ENCODE measurements around the gene SLC38A5. TPM values are rescaled to one million over a fixed set of nuclear protein-coding genes. Genes with fewer than 3 reads are reported as not detected.
A peak's percentile ranks its signal among the peaks of the same experiment; 100 is the strongest.
"Not testable (repeated sequence)": the region's sequence is repeated elsewhere in the genome, so short reads cannot be mapped to it uniquely, and the experiment has no call there.

Gene SLC38A5
- total and polyA plus RNA-seq, 2 experiments from 2014 or later = not detected

DNA sequence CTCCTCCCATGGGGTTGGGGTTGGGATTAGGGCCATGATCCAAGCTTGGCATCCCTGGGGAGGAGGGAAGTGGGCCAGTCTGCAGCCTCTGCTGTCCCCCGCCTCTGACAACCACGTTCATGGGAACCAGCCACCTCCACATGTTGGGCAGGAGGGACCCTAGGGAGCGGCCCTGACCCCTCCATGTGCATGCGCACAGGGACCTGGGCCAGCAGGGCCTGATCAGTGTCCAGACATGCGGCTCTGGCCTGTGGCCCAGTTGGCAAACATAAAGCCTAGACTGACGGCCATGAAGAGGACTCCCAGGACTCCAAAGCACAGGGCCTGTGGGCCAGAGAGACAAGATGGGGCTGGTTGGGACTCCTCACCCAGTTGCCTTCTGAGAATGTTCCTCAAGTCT is 11.3 kb downstream of the SLC38A5 start:
- H3K27me3 ChIP-seq = no peaks in the 10 kb centered on the region
- H3K36me3 ChIP-seq = no peaks in the 10 kb centered on the region
- TF ChIP-seq, protein P1, sequence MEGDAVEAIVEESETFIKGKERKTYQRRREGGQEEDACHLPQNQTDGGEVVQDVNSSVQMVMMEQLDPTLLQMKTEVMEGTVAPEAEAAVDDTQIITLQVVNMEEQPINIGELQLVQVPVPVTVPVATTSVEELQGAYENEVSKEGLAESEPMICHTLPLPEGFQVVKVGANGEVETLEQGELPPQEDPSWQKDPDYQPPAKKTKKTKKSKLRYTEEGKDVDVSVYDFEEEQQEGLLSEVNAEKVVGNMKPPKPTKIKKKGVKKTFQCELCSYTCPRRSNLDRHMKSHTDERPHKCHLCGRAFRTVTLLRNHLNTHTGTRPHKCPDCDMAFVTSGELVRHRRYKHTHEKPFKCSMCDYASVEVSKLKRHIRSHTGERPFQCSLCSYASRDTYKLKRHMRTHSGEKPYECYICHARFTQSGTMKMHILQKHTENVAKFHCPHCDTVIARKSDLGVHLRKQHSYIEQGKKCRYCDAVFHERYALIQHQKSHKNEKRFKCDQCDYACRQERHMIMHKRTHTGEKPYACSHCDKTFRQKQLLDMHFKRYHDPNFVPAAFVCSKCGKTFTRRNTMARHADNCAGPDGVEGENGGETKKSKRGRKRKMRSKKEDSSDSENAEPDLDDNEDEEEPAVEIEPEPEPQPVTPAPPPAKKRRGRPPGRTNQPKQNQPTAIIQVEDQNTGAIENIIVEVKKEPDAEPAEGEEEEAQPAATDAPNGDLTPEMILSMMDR (IDR thresholded peaks at IDR 0.05; ENCODE audit: low read depth, low read length) = no peak
- no peaks in the 10 kb centered on the region for H3K9me3 ChIP-seq (ENCODE audit: low read depth)
- no peaks in the 10 kb centered on the region for H3K4me1 ChIP-seq (ENCODE audit: low read depth)
- DNase-seq (ENCODE audit: low read depth in 1 of 2, low spot score in 1 of 2) = peak in 1 of 2 donors; percentile 41
- no peak overlapping the region for H3K4me3 ChIP-seq
- no peak overlapping the region for H3K27ac ChIP-seq

DNA sequence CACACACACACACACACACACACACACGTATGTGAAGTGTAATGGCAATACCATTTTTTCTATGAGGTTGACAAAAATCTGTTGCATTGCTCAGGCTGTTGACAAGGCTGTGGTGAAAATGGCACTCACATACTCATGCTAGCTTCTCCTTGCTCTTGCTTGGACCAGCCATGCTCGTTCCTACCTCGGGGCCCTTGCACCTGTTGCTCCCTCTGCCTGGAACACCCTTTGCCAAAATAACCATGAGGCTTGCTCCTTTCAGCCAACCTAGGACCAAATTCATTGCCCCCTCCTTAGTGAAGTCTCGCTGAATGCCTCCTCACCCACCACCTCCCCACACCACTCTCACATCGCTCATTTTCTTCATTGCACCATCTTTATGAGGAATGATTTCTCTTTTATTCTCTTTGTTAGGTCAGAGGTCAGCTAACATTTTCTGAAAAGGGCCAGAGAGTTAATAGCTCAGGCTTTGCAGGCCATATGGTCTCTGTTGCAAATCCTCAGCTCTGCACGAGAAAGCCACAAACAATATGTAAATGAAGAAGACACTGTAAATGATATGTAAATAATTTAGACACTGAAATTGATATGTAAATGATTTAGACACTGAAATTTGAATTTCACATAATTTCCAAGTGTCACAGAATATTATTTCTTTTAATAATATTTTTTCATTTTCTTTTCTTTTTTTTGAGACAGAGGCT is 13.3 kb downstream of the SLC38A5 start:
- no peaks in the 10 kb centered on the region for H3K36me3 ChIP-seq
- no peaks in the 10 kb centered on the region for H3K4me1 ChIP-seq (ENCODE audit: low read depth)
- H3K9me3 ChIP-seq (ENCODE audit: low read depth) = no peaks in the 10 kb centered on the region
- H3K27me3 ChIP-seq = no peaks in the 10 kb centered on the region
- H3K4me3 ChIP-seq = no peak overlapping the region
- DNase-seq (ENCODE audit: low read depth in 1 of 2, low spot score in 1 of 2) = no peak
- H3K27ac ChIP-seq = no peak overlapping the region
- TF ChIP-seq, protein P1 (IDR thresholded peaks at IDR 0.05; ENCODE audit: low read depth, low read length) = no peak

DNA sequence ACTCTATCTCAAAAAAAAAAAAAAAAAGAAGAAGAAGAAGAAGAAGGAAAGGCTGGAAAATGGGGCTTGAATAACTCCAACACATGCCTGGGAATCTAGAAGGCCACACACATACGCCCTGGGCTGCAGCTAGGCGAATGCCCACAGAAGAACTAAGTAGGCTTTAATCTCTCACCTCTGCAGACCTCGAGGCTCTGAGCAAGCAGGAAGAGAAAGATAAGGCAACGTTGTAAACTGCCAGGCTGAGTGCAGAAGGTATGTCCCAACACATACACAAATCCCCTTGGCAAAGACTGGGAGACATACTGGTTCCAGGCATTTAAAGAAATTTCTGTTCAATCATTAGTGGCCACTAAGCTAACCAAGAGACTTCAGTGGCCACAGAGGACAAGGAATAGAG is 18.4 kb downstream of the SLC38A5 start:
- no peak overlapping the region for H3K4me3 ChIP-seq
- H3K36me3 ChIP-seq = no peaks in the 10 kb centered on the region
- no peaks in the 10 kb centered on the region for H3K4me1 ChIP-seq (ENCODE audit: low read depth)
- H3K27ac ChIP-seq = no peak overlapping the region
- TF ChIP-seq, protein P1 (IDR thresholded peaks at IDR 0.05; ENCODE audit: low read depth, low read length) = no peak
- no peak for DNase-seq (ENCODE audit: low read depth in 1 of 2, low spot score in 1 of 2)
- no peaks in the 10 kb centered on the region for H3K9me3 ChIP-seq (ENCODE audit: low read depth)
- no peaks in the 10 kb centered on the region for H3K27me3 ChIP-seq

DNA sequence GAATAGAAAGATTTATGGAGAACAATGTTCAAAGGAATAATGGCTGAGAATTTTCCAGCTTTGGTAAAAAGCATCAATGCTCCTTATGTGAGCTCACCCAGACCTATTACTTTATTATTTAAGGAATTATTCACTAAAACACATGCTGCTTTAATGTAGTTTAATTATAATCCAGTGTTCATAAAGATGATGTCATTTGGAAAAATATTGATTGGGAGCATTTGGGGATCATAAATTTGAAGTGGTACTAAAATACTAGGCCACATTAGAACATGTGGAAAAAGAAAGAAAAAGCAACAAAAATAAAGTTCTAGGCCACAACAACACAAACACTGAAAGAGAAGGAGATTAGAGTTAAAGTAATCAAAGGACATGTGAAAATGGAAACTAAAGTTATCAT is 20.0 kb downstream of the SLC38A5 start:
- no peaks in the 10 kb centered on the region for H3K27me3 ChIP-seq
- DNase-seq (ENCODE audit: low read depth in 1 of 2, low spot score in 1 of 2) = no peak
- TF ChIP-seq, protein P1 (IDR thresholded peaks at IDR 0.05; ENCODE audit: low read depth, low read length) = no peak
- H3K4me1 ChIP-seq (ENCODE audit: low read depth) = no peaks in the 10 kb centered on the region
- no peak overlapping the region for H3K4me3 ChIP-seq
- H3K27ac ChIP-seq = no peak overlapping the region
- no peaks in the 10 kb centered on the region for H3K36me3 ChIP-seq
- H3K9me3 ChIP-seq (ENCODE audit: low read depth) = no peaks in the 10 kb centered on the region

DNA sequence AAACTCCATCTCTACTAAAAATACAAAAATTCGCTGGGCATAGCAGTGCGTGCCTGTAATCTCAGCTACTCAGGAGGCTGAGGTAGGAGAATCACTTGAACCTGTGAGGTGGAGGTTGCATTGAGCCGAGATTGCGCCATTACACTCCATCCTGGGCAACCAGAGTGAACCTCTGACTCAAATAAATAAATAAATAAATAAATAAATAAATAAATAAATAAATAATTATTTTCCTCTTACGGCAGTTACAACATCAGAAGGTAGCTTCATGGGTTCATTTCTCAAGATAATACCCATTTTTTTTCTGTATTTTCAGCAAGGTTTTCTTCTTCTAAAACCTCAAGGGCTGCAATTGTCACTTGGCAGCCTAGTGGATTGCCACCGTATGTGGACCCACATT is 22.9 kb downstream of the SLC38A5 start:
- H3K4me3 ChIP-seq; H3K27ac ChIP-seq; DNase-seq (ENCODE audit: low read depth in 1 of 2, low spot score in 1 of 2); H3K27me3 ChIP-seq; H3K9me3 ChIP-seq (ENCODE audit: low read depth); H3K36me3 ChIP-seq; H3K4me1 ChIP-seq (ENCODE audit: low read depth): not testable (repeated sequence)

DNA sequence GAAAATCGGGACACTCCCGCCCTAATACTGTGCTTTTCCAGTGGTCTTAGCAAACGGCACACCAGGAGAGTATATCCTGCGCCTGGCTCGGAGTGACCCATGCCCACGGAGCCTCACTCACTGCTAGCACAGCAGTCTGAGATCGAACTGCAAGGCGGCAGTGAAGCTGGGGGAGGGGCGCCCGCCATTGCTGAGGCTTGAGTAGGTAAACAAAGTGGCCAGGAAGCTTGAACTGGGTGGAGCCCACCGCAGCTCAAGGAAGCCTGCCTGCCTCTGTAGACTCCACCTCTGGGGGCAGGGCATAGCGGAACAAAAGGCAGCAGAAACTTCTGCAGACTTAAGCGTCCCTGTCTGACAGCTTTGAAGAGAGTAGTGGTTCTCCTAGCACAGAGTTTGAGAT is 36.3 kb downstream of the SLC38A5 start:
- DNase-seq (ENCODE audit: low read depth in 1 of 2, low spot score in 1 of 2); H3K9me3 ChIP-seq (ENCODE audit: low read depth); H3K4me3 ChIP-seq; H3K27me3 ChIP-seq; H3K4me1 ChIP-seq (ENCODE audit: low read depth); H3K36me3 ChIP-seq; H3K27ac ChIP-seq: not testable (repeated sequence)

DNA sequence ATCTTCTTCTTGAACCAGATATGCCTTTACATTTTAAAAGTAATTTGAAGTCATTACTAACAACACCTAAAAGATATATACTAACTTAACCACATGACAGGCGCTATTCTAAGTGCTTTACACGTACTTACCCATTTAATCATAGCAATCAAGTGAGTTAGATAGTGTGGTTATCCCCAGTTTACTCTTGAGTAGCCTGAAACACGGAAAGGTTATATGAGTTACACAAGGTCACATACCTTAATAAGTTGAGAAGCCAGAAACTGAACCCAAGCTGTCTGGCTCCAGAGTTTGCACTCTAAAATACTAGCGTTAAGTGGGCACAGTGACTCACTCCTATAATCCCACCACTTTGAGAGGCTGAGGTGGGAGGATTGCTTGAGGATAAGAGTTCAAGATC is 39.9 kb downstream of the SLC38A5 start:
- not testable (repeated sequence) for H3K4me3 ChIP-seq; H3K27ac ChIP-seq; DNase-seq (ENCODE audit: low read depth in 1 of 2, low spot score in 1 of 2); H3K9me3 ChIP-seq (ENCODE audit: low read depth); H3K27me3 ChIP-seq; H3K4me1 ChIP-seq (ENCODE audit: low read depth); H3K36me3 ChIP-seq

DNA sequence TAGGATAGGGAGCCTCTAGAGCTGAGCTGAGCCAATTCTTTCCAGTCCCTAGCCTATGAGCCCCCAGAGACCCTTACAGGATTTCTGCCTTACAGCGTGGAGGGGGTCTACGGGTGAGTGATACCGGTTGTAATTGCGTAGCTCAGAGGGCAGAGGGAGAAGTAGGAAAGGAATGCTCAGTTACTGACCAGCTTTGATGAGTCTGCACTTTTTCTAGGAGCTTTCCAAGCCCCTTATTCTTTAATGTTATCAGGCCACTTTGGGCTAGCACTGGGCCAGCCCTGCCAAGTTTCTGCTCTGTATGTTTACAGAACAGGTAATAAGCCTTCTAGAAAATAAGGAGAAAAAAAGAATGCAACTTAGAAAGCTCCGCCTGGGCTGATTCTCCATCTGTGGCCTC is 40.5 kb downstream of the SLC38A5 start:
- H3K9me3 ChIP-seq (ENCODE audit: low read depth); DNase-seq (ENCODE audit: low read depth in 1 of 2, low spot score in 1 of 2); H3K36me3 ChIP-seq; H3K27me3 ChIP-seq; H3K27ac ChIP-seq; H3K4me3 ChIP-seq; H3K4me1 ChIP-seq (ENCODE audit: low read depth): not testable (repeated sequence)

DNA sequence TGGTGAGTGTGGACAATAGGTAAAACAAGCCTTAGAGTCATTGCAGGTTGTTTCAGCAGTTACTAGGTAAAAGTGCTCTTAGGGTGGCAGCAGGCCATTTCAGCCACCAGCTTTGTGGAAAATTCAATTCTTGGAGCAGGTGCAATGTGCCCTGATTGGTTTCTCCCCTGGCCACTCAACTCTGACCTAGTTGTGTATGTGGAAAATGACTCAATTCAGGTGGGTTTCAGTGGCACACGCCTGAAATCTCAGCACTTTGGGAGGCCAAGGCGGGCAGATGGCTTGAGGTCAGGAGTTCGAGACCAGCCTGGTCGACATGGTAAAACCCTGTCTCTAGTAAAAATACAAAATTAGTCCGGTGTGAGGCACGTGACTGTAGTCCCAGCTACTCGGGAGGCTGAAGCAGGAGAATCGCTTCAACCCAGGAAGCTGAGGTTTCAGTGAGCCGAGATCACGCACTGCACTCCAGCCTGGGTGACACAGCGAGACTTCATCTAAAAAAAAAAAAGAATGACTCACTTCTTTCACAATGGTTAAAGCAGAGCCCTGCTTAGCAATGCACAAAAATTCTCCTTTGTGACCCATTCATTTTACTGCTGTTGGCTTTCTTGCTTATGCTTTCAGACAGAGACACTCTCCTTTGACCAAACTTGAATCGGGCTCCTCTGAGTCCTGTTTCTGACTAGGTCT is 42.9 kb downstream of the SLC38A5 start:
- H3K9me3 ChIP-seq (ENCODE audit: low read depth); H3K27me3 ChIP-seq; H3K4me1 ChIP-seq (ENCODE audit: low read depth); H3K27ac ChIP-seq; H3K36me3 ChIP-seq; DNase-seq (ENCODE audit: low read depth in 1 of 2, low spot score in 1 of 2); H3K4me3 ChIP-seq: not testable (repeated sequence)

DNA sequence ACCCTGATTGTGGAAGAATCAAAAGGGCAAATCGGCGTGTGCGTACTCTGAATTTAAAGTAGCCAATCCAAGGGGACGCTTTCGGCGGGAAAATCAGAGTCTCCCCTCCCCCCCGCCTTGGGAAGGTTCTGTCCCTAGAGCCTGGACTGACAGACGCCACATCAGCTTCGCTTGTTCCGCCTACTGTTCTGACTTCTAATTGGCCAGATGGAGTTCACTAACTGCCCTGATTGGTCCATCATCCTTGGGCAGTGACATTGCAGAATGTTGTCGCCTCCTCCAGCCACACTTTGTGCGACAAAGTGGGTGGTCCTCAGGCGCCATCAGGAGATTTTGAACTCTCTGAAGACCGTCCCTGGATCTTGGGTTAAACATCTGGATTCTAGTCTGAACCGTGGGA is 58.2 kb downstream of the SLC38A5 start, which contains the start of gene SSX4B:
Gene SSX4B, minus strand, starts transcription at position 101 of the 400 bp plus-strand sequence. CDS start 588 bp downstream, outside the sequence.
- H3K36me3 ChIP-seq; H3K27ac ChIP-seq; H3K4me3 ChIP-seq; DNase-seq (ENCODE audit: low read depth in 1 of 2, low spot score in 1 of 2); H3K4me1 ChIP-seq (ENCODE audit: low read depth); H3K9me3 ChIP-seq (ENCODE audit: low read depth); H3K27me3 ChIP-seq: not testable (repeated sequence)

Data from cardiac muscle cell (in vitro differentiated cells and primary cell).